ENCODE results near the gene PHF2.

GRCh38 chr9:93541581-93542349, 34.6 kb upstream of the PHF2 start:
- TF ChIP-seq, protein P1, sequence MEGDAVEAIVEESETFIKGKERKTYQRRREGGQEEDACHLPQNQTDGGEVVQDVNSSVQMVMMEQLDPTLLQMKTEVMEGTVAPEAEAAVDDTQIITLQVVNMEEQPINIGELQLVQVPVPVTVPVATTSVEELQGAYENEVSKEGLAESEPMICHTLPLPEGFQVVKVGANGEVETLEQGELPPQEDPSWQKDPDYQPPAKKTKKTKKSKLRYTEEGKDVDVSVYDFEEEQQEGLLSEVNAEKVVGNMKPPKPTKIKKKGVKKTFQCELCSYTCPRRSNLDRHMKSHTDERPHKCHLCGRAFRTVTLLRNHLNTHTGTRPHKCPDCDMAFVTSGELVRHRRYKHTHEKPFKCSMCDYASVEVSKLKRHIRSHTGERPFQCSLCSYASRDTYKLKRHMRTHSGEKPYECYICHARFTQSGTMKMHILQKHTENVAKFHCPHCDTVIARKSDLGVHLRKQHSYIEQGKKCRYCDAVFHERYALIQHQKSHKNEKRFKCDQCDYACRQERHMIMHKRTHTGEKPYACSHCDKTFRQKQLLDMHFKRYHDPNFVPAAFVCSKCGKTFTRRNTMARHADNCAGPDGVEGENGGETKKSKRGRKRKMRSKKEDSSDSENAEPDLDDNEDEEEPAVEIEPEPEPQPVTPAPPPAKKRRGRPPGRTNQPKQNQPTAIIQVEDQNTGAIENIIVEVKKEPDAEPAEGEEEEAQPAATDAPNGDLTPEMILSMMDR (IDR thresholded peaks at IDR 0.05; ENCODE audit: insufficient read depth, low read depth, low read length), result no peak
- TF ChIP-seq EZH2 (IDR thresholded peaks at IDR 0.05; ENCODE audit: insufficient read depth, low read length), result no peak
